ENCODE data around the gene PDLIM1.

GRCh38 chr10:95325863-95326262 is 35.1 kb upstream of the PDLIM1 start:
- TF ChIP-seq CTCF (IDR thresholded peaks at IDR 0.05; ENCODE audit: insufficient read depth, low read length) (no peak), REST (IDR thresholded peaks at IDR 0.05; ENCODE audit: insufficient replicate concordance, low read depth) (no peak), POLR2AphosphoS5 (IDR thresholded peaks at IDR 0.05; ENCODE audit: low read depth) (no peak)

Measured in HL-60 (cell line).